Stromal cell of bone marrow (primary cell): ENCODE data around the gene AGO4.
"Not testable (repeated sequence)": the region's sequence is repeated elsewhere in the genome, so short reads cannot be mapped to it uniquely, and the experiment has no call there.

Experiments used
- DNase-seq: peaks from one replicate; pipeline ENCODE4 v3.0.0-alpha.2; 2012; ENCODE audit warnings: low read depth

AGO4 gene

GRCh38 chr1:35863881-35864625 is 56.2 kb downstream of the AGO4 start:
- no peak for DNase-seq

- no peak for DNase-seq
These were observed 57.0 kb downstream of the AGO4 start for GRCh38 chr1:35864813-35865212.

GRCh38 chr1:35866991-35867390 is 59.2 kb downstream of the AGO4 start:
- DNase-seq = no peak

GRCh38 chr1:35869245-35869950 is 61.6 kb downstream of the AGO4 start:
- DNase-seq = not testable (repeated sequence)

- no peak for DNase-seq
These were observed 63.0 kb downstream of the AGO4 start for GRCh38 chr1:35870651-35871309.

- no peak for DNase-seq
These were observed 65.5 kb downstream of the AGO4 start for GRCh38 chr1:35873243-35873750.

- not testable (repeated sequence) for DNase-seq
These were observed 66.3 kb downstream of the AGO4 start for GRCh38 chr1:35874115-35874514.

GRCh38 chr1:35876988-35877387 is 69.2 kb downstream of the AGO4 start:
- peak; percentile 5 for DNase-seq

- no peak for DNase-seq
These were observed 74.0 kb downstream of the AGO4 start for GRCh38 chr1:35881850-35882273.

- no peak for DNase-seq
These were observed 74.7 kb downstream of the AGO4 start for GRCh38 chr1:35882586-35882944.

- peak; percentile 80 for DNase-seq
These were observed 75.3 kb downstream of the AGO4 start, which contains the start of gene AGO1 for GRCh38 chr1:35882945-35883634. TSS of gene AGO1 (plus strand) at chr1:35883209. CDS start at chr1:35883422, 213 bp downstream.

- peak; percentile 2 for DNase-seq
These were observed 75.9 kb downstream of the AGO4 start for GRCh38 chr1:35883635-35884101.

GRCh38 chr1:35884934-35885333 is 77.1 kb downstream of the AGO4 start:
- no peak for DNase-seq

GRCh38 chr1:35885961-35886558 is 78.2 kb downstream of the AGO4 start:
- DNase-seq = no peak

GRCh38 chr1:35886577-35887431 is 79.0 kb downstream of the AGO4 start:
- no peak for DNase-seq

GRCh38 chr1:35887508-35887907 is 79.7 kb downstream of the AGO4 start:
- no peak for DNase-seq

- DNase-seq = no peak
These were observed 80.4 kb downstream of the AGO4 start for GRCh38 chr1:35888255-35888654.

- not testable (repeated sequence) for DNase-seq
These were observed 81.2 kb downstream of the AGO4 start for GRCh38 chr1:35888981-35889380.

- no peak for DNase-seq
These were observed 85.4 kb downstream of the AGO4 start for GRCh38 chr1:35893051-35893879.

- no peak for DNase-seq
These were observed 86.4 kb downstream of the AGO4 start for GRCh38 chr1:35894183-35894582.
